ENCODE results near the gene HIP1. TPM values are rescaled to one million over a fixed set of nuclear protein-coding genes. Genes with fewer than 3 reads are reported as not detected.

The HIP1 gene
- total and polyA plus RNA-seq, 2 of the 13 experiments (the other 11 are each of a cell fraction or from before 2014, with no cell fraction given), result 4.5 to 6.2 TPM

DNA sequence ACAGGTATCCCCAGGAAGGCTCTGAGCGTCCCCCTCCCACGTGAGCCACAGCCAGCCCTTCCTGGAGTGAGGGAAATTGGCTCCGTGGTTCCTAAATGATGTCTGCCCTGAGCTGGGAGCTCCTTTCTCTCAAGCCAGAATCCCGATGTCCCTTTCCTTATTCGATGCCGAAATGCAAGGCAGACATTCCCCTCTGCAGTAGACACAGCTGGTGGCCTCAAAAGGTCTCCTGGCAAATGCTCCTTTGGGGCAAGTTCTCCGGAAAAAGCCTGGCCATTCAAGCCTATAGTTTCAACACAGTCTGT is 98.9 kb downstream of the HIP1 start:
- H3K9ac ChIP-seq (ENCODE audit: insufficient read depth, low read depth, low read length), result peak overlapping the region; percentile 59; the same call in 1 of the 2 replicates
- in situ Hi-C loops (cut with HindIII; ENCODE audit: extremely low pct_ligation_motif_present, low pct_unique_long_range_greater_than_20kb) (no loop called here), intact Hi-C loops (cut with micrococcal nuclease; ENCODE audit: unreplicated experiment) (loop anchor here (5.0 to 10.0 kb wide), 2 partner anchors 47 to 115 kb away; no protein-coding TSS in a partner anchor)
- H3K4me3 ChIP-seq (replicated peaks in 1 of 3; ENCODE audit: insufficient read depth in 1 of 3, low read depth in 2 of 3, low read length in 3 of 3), result peak overlapping the region; percentile 56 to 76 (median 67); a peak in 5 of 6 replicates
- H3K4me2 ChIP-seq (ENCODE audit: low read depth, low read length), result peak overlapping the region; percentile 70
- H3K4me1 ChIP-seq (ENCODE audit: insufficient read depth, low read length), result peaks cover 15% of the 10 kb centered on the region
- no peaks in the 10 kb centered on the region for H3K36me3 ChIP-seq (replicated peaks in 1 of 2; ENCODE audit: control insufficient read depth in 1 of 2, insufficient read depth in 2 of 2, low read length in 2 of 2)
- CTCF ChIA-PET (ENCODE audit: low intra/inter-chr PET ratio, low total read pairs), result no interaction called here
- ATAC-seq (peak; percentile 16), FAIRE-seq (no peak), DNase-seq (ENCODE audit: low spot score) (no peak)
- POLR2A ChIA-PET, result interaction anchor here (1.0 kb wide), 1 partner anchor 28 kb away, joined by 3 read pairs; no protein-coding TSS in a partner anchor
- WGBS (ENCODE audit: low lambda C conversion rate), result 0% methylated on average over 3 of the region's 7 CpGs
- BruUV-seq (replicated peaks), result no TSS peak
- no peaks in the 10 kb centered on the region for H3K27me3 ChIP-seq (ENCODE audit: control insufficient read depth in 1 of 2, insufficient read depth in 2 of 2, low read length in 2 of 2)
- H2AFZ ChIP-seq (ENCODE audit: low read length), result no peak overlapping the region
- H3K79me2 ChIP-seq (ENCODE audit: insufficient read depth, low read length), result no peaks in the 10 kb centered on the region
- TF ChIP-seq, protein P1, sequence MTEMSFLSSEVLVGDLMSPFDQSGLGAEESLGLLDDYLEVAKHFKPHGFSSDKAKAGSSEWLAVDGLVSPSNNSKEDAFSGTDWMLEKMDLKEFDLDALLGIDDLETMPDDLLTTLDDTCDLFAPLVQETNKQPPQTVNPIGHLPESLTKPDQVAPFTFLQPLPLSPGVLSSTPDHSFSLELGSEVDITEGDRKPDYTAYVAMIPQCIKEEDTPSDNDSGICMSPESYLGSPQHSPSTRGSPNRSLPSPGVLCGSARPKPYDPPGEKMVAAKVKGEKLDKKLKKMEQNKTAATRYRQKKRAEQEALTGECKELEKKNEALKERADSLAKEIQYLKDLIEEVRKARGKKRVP (CRISPR knock-in tag; IDR thresholded peaks at IDR 0.05), result no peak
- TF ChIP-seq CENPX (CRISPR knock-in tag; IDR thresholded peaks at IDR 0.05) (no peak), SNAPC5 (CRISPR knock-in tag; IDR thresholded peaks at IDR 0.05; ENCODE audit: borderline replicate concordance) (0 out of 2 replicates have a peak, but pooled peaks have one; percentile 7), PAXIP1 (CRISPR knock-in tag; conservative IDR thresholded peaks at IDR 0.05) (no peak), ZBTB7A (CRISPR knock-in tag; IDR thresholded peaks at IDR 0.05) (no peak), KDM2A (CRISPR knock-in tag; IDR thresholded peaks at IDR 0.05; ENCODE audit: borderline replicate concordance, low read depth) (peak; percentile 40; the same call in 1 of the 2 replicates), CSRNP2 (CRISPR knock-in tag; conservative IDR thresholded peaks at IDR 0.05; ENCODE audit: low read depth) (no peak), EED (CRISPR knock-in tag; IDR thresholded peaks at IDR 0.05) (0 out of 2 replicates have a peak, but pooled peaks have one; percentile 11), TOPORS (CRISPR knock-in tag; IDR thresholded peaks at IDR 0.05) (peak; percentile 38; the same call in 1 of the 2 replicates), STAT5B (CRISPR knock-in tag; IDR thresholded peaks at IDR 0.05) (no peak), PHF20 (CRISPR knock-in tag; IDR thresholded peaks at IDR 0.05) (no peak)
- TF ChIP-seq, protein P2, sequence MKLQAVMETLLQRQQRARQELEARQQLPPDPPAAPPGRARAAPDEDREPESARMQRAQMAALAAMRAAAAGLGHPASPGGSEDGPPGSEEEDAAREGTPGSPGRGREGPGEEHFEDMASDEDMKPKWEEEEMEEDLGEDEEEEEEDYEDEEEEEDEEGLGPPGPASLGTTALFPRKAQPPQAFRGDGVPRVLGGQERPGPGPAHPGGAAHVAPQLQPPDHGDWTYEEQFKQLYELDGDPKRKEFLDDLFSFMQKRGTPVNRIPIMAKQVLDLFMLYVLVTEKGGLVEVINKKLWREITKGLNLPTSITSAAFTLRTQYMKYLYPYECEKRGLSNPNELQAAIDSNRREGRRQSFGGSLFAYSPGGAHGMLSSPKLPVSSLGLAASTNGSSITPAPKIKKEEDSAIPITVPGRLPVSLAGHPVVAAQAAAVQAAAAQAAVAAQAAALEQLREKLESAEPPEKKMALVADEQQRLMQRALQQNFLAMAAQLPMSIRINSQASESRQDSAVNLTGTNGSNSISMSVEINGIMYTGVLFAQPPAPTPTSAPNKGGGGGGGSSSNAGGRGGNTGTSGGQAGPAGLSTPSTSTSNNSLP (IDR thresholded peaks at IDR 0.05; ENCODE audit: low read depth, low read length), result no peak
- TF ChIP-seq, protein P3, sequence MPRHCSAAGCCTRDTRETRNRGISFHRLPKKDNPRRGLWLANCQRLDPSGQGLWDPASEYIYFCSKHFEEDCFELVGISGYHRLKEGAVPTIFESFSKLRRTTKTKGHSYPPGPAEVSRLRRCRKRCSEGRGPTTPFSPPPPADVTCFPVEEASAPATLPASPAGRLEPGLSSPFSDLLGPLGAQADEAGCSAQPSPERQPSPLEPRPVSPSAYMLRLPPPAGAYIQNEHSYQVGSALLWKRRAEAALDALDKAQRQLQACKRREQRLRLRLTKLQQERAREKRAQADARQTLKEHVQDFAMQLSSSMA (CRISPR knock-in tag; IDR thresholded peaks at IDR 0.05), result 0 out of 2 replicates have a peak, but pooled peaks have one; percentile 47
- TF ChIP-seq, protein P4, sequence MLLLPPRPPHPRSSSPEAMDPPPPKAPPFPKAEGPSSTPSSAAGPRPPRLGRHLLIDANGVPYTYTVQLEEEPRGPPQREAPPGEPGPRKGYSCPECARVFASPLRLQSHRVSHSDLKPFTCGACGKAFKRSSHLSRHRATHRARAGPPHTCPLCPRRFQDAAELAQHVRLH (CRISPR knock-in tag; IDR thresholded peaks at IDR 0.05; ENCODE audit: borderline replicate concordance, low read depth), result no peak
- no peaks in the 10 kb centered on the region for H4K20me1 ChIP-seq (ENCODE audit: insufficient read depth, low read length)
- H3K27ac ChIP-seq (ENCODE audit: extremely low read length, insufficient read depth, low read length), result no peak overlapping the region
- H3K9me3 ChIP-seq (ENCODE audit: low read length), result peaks cover 8% of the 10 kb centered on the region

All from HepG2 (cell line).